ENCODE measurements around the gene PIAS3.

DNA sequence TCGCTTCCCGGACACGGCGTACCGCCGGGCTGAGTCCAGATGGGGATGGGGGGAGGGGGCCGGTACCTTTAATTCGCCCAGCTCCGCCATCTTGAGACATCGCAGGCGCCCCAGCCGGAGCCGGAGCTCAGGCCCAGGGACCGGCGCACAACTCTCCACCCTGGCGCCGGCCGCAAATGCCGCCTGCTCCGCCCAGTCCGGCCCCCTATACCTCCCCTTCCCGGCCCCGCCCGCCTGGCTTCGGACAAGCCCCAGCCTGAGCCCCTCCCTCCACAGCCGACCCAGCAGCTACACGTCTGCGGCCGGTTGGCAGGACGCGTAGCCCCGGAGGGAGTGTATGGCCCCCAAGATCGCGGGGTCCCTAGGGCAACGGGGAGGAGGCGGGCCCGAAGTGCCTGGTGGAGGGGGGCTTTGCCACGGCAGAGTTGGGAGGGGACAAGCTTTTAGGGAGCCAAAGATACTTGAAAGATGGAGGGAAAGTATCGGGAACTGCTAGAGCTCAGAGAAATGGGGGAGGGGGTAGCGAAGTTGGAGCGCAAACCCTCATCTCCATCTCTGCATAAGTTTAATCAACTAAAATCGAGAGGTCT, at the start of gene PIAS3:
- TF ChIP-seq, protein P1, sequence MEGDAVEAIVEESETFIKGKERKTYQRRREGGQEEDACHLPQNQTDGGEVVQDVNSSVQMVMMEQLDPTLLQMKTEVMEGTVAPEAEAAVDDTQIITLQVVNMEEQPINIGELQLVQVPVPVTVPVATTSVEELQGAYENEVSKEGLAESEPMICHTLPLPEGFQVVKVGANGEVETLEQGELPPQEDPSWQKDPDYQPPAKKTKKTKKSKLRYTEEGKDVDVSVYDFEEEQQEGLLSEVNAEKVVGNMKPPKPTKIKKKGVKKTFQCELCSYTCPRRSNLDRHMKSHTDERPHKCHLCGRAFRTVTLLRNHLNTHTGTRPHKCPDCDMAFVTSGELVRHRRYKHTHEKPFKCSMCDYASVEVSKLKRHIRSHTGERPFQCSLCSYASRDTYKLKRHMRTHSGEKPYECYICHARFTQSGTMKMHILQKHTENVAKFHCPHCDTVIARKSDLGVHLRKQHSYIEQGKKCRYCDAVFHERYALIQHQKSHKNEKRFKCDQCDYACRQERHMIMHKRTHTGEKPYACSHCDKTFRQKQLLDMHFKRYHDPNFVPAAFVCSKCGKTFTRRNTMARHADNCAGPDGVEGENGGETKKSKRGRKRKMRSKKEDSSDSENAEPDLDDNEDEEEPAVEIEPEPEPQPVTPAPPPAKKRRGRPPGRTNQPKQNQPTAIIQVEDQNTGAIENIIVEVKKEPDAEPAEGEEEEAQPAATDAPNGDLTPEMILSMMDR (IDR thresholded peaks at IDR 0.05; ENCODE audit: insufficient read depth, low read length): no peak
- no peak for TF ChIP-seq POLR2AphosphoS5 (IDR thresholded peaks at IDR 0.05; ENCODE audit: low read depth)
- TF ChIP-seq, protein P2, sequence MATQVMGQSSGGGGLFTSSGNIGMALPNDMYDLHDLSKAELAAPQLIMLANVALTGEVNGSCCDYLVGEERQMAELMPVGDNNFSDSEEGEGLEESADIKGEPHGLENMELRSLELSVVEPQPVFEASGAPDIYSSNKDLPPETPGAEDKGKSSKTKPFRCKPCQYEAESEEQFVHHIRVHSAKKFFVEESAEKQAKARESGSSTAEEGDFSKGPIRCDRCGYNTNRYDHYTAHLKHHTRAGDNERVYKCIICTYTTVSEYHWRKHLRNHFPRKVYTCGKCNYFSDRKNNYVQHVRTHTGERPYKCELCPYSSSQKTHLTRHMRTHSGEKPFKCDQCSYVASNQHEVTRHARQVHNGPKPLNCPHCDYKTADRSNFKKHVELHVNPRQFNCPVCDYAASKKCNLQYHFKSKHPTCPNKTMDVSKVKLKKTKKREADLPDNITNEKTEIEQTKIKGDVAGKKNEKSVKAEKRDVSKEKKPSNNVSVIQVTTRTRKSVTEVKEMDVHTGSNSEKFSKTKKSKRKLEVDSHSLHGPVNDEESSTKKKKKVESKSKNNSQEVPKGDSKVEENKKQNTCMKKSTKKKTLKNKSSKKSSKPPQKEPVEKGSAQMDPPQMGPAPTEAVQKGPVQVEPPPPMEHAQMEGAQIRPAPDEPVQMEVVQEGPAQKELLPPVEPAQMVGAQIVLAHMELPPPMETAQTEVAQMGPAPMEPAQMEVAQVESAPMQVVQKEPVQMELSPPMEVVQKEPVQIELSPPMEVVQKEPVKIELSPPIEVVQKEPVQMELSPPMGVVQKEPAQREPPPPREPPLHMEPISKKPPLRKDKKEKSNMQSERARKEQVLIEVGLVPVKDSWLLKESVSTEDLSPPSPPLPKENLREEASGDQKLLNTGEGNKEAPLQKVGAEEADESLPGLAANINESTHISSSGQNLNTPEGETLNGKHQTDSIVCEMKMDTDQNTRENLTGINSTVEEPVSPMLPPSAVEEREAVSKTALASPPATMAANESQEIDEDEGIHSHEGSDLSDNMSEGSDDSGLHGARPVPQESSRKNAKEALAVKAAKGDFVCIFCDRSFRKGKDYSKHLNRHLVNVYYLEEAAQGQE (IDR thresholded peaks at IDR 0.05; ENCODE audit: insufficient replicate concordance, low read depth): no peak
- TF ChIP-seq GABPA (IDR thresholded peaks at IDR 0.05; ENCODE audit: low read depth): no peak
- TF ChIP-seq SPI1 (IDR thresholded peaks at IDR 0.05; ENCODE audit: borderline replicate concordance, low read depth): no peak

Data from HL-60 (cell line).